IMR-90 (cell line): Measurements from ENCODE around the gene UBN1.

Experiments used
- BHLHE40 ChIP-seq: fragments of 150-350 bp; IDR thresholded peaks from 2 replicates; pipeline ENCODE4 v1.6.1; 2016; ENCODE audit warnings: mild to moderate bottlenecking, low read depth, low read length
- CEBPB ChIP-seq: IDR thresholded peaks from 2 replicates; pipeline ENCODE4 v1.6.1; 2012; ENCODE audit warnings: low read depth, low read length, improper control_type of control experiment
- CHD1 ChIP-seq: IDR thresholded peaks from 2 replicates; pipeline ENCODE4 v1.6.1; 2012; ENCODE audit warnings: low read depth, low read length, improper control_type of control experiment
- CTCF ChIP-seq: conservative IDR thresholded peaks from 2 replicates; pipeline ENCODE4 v1.5.1; 2012; ENCODE audit warnings: mild to moderate bottlenecking, low read depth, low read length, improper control_type of control experiment
- ELK1 ChIP-seq: fragments of 150-350 bp; IDR thresholded peaks from 2 replicates; pipeline ENCODE4 v1.6.1; 2016; ENCODE audit warnings: low read depth, mild to moderate bottlenecking, low read length, moderate library complexity, borderline replicate concordance
- FOS ChIP-seq: fragments of 150-350 bp; IDR thresholded peaks from 2 replicates; pipeline ENCODE4 v1.6.1; 2016; ENCODE audit warnings: low read depth, low read length
- MAZ ChIP-seq: IDR thresholded peaks from 2 replicates; pipeline ENCODE4 v1.6.1; 2012; ENCODE audit warnings: low read depth, mild to moderate bottlenecking, low read length, improper control_type of control experiment, moderate library complexity, borderline replicate concordance
- MXI1 ChIP-seq: IDR thresholded peaks from 2 replicates; pipeline ENCODE4 v1.6.1; 2012; ENCODE audit warnings: low read depth, mild to moderate bottlenecking, low read length, moderate library complexity, borderline replicate concordance
- POLR2A ChIP-seq: IDR thresholded peaks from 2 replicates; pipeline ENCODE4 v1.6.1; 2012; ENCODE audit warnings: mild to moderate bottlenecking, low read depth, low read length
- RAD21 ChIP-seq: IDR thresholded peaks from 2 replicates; pipeline ENCODE4 v1.6.1; 2012; ENCODE audit warnings: low read length, improper control_type of control experiment
- TF ChIP-seq, protein P1 (sequence below): fragments of 150-350 bp; IDR thresholded peaks from 2 replicates; pipeline ENCODE4 v1.6.1; 2017; ENCODE audit warnings: mild to moderate bottlenecking, antibody characterized with exemption, low read length, low read depth

- TF ChIP-seq POLR2A, result no peak
- TF ChIP-seq, protein P1, sequence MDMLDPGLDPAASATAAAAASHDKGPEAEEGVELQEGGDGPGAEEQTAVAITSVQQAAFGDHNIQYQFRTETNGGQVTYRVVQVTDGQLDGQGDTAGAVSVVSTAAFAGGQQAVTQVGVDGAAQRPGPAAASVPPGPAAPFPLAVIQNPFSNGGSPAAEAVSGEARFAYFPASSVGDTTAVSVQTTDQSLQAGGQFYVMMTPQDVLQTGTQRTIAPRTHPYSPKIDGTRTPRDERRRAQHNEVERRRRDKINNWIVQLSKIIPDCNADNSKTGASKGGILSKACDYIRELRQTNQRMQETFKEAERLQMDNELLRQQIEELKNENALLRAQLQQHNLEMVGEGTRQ, result no peak
- TF ChIP-seq CTCF, result no peak
- TF ChIP-seq FOS, result no peak
- no peak for TF ChIP-seq RAD21
- TF ChIP-seq MAZ, result no peak
- no peak for TF ChIP-seq CEBPB
- TF ChIP-seq BHLHE40, result no peak
- TF ChIP-seq CHD1, result no peak
- TF ChIP-seq ELK1, result no peak
- no peak for TF ChIP-seq MXI1
Observed at GRCh38 chr16:4874666-4875065, 27.4 kb downstream of the UBN1 start.
